HG03469 (cell line): ENCODE results near the gene PCYT1A.
"Not testable (repeated sequence)": the region's sequence is repeated elsewhere in the genome, so short reads cannot be mapped to it uniquely, and the experiment has no call there.

Experiments
- ATAC-seq: cut with Tn5 transposase; IDR thresholded peaks from one replicate; pipeline ENCODE4 v1.9.1; 2021; ENCODE audit warnings: mild to moderate bottlenecking, moderate library complexity, moderate number of reproducible peaks; ENCODE audit not compliant: unreplicated experiment

The PCYT1A gene

DNA sequence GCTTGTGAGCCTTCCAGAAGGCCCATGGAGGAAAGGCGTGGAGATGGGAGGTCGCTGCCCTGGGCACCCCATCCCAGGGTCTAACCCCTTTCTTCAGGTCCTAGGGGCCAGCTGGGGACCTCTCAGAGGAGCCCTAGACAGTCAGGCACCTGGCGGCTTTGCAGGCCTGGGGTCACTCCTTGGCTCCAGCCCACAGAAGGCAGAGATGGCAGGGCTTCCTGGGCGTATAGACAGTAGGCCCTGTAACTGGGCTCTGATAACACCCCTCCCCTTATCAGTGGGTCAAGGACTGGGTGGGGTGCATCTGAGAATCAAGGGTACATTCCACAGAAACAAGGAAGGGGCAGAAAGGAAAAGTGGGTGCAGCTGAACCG is 93.0 kb downstream of the PCYT1A start:
- ATAC-seq = no peak

DNA sequence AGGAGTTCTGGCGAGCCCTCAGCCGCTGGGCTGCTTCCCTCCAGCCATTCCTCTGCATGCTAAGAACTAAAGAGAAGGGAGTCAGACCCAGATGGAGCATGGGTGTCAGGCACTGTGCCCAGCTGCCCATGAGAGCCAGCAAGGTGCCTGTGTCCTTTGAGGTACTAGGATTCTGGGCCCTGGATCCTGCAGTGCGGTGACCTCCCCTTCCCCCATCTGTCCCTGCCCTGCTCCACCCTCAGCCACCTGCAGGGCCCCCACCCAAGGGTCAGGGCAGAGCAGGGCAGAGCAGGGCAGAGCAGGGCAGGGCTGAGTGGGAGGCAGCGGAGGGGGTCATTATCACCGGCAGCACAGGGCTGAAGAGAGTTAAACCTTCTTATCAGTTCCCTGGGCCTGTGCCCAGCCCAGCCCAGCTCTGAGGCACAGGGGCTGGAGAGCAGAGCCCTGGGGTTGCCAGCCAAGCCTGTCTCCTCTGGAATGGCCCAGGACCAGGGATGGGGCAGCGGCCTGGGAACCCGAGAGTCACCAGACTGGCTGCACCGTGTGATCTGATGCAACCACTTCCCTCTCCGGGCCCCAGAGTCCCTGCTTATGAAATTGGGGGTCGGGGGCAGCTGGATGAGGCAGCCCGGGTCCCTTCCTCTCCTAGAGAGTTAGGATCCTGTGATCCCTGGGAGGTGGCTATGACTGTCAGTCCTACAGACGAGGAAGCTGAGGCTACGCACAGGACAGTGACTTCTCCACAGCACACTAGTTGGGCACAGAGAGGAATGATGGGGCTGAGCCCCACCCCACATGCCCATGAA is 93.6 kb downstream of the PCYT1A start:
- no peak for ATAC-seq

DNA sequence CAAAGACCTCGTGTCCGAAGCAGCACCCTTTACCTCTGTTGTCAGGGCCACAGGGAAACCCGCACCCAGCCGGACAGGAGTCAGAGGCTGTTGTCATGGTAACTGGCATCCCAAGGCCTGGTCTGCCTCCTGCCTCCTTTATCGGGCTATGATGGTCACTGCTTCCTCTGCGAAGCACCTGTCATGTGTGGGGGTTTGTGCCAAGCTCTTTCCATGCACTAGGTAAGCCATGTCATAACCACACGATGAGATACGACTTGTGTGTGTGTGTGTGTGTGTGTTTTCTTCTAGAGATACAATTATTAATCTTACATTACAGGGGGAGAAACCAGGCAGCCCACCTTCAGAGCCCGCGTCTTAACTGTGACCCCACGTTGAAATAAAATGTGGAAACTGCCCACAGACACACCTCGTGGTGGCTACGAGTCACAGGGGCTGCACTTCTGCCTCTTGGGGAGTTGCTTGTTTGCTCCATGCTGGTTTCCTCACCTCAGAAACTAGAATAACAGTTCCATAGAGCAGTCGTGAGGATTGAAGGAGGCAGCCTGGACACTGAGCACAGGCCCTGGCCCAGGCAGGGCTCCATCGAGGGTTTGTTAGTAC is 94.3 kb downstream of the PCYT1A start:
- ATAC-seq = no peak

DNA sequence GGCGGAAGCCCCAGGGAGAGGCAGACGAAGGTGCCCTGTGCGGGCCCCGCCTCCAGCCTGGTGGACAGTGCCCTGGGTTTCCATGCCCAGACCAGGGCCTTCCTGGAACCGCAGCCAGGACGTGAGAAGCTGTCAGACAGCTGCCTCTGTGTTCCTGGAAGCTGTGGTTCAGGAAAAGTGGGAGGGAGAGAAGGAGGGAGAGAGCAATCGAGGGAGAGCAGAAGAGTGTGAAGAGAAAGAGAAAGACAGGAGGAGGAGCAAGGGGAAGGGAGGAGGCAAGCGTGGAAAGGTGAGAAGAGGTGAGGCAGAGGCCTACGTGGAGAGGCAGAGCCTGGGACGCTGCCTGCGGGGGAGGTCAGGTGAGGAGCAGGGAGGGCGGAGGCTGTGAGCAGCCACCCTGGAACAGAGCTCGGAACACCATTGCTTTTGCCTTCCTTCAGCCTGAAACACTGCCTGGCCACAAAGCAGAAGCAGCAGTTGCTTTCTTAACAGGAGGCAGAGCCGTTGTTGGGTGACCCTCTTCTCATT is 94.9 kb downstream of the PCYT1A start:
- ATAC-seq = no peak

DNA sequence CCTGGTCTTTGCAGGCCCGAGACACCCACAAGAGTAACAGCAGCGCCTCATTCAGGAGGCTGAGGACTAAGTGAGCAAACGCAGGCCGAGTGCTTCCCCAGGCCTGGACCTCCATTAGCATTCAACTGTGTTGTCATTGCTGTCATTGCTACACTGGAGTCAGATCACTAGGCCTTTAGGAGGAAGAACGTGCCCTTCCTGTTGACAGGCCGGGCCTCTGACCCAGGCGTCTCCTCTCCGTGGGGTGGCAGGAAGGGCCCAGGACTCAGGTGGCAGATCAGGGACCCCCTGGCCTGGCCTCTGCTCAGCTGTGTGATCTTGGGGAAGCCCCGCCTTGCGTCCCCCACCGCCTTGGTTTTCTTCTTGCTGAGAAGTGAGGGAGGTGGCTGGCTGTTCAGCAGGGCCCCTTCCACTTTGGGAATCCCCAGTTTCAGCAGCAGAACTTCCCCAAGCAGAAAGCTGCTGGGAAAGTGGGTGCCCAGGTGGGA is 95.4 kb downstream of the PCYT1A start:
- peak; percentile 30 for ATAC-seq

DNA sequence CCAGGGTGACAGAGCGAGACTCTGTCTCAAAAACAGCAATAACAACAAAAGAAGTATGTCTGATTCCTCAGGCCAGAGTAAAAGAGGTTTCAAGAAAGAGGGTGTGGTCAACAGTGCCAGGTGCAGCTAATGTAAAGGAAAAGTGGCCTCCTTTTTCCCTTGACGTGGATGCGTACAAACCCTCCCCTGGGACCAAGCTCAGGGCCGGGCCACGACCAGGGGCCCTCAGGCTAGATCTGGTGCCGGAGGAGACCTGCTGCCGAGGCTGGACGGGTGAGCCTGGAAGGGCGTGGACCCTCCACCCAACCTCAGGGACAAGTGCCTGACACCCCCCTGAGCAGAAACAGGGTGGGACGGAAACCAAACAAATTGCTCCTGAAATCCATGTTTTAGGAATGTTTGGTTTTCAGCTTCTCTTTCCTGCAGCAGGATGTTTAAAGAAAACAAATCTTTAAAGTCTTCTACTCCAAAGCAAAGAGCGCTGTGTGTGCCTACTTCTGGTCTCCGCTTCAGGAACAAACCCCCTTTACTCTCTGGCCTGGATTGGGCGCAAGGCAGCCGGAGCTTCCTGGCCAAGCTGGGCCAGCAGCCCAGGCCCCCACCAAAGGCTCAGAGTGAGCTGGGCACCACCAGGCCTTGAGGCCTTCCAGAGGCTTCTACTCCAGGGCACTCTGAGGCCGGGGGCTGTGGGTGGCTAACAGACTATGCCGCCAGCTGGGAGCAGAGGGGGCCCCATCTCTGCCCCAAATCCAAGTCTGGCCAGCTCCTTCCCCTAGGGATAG is 97.8 kb downstream of the PCYT1A start:
- ATAC-seq = no peak

DNA sequence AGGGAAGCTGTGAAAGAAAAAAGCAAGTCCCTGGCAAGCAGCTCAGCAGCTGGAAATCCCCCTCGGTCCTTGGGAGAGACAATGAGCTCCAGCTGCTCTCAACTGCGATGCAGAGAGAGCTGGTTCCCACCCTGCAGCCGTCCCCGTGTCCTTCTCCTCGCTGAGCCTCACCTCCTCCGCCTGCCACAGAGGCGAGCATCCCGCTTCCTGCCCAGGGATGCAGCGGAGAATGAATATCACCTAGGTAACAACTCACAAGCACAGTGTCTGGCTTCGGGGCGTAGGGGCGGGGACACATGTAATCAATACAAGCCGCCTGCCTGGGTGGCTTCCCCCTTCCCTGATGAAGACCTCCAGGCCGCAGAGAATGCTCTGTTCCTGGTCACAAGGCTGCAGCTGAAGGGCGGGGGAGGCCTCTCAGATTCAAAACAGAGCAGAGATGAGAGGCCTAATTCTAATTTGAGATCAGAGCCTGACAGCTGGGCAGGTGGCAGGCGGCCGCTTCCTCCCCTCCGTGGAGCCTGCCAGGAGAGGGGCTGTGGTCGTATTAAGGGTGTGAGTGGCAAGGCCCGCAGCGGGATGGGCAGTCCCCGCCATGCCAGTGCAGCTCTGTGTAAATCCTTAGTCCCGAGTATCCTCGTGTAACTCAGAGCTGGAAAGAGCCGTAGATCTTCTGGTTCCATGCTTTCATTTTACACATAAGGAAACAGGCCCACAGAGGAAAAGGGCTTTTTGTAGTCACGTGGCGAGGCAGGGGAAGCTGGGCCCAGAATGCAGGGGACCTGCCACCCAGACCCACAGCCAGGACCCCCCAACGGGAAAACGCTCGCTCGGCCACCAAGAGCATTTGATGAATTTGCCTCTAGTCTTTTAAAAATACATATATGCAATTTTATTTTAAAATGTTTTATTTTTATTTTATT is 100.6 kb downstream of the PCYT1A start:
- ATAC-seq = peak; percentile 27

DNA sequence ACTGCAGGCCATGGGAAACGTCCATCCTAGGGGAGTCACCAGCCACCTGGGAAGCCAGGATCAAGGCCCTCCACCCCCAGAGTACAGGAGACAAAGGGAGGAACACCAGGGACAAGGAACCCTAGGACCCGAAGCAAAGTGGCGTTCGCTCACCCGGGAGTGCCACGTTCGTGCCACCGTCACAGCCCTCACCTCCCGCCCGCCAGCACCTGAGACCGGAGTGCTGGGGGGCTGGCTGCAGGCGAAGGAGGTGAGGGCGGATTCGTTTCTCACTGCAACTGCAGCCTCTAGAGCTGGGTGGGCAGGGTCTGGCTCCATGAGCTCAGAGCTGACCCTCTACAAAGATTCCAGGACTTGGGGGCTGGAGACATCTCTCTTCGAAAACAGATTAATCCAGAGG is 102.6 kb downstream of the PCYT1A start:
- no peak for ATAC-seq

DNA sequence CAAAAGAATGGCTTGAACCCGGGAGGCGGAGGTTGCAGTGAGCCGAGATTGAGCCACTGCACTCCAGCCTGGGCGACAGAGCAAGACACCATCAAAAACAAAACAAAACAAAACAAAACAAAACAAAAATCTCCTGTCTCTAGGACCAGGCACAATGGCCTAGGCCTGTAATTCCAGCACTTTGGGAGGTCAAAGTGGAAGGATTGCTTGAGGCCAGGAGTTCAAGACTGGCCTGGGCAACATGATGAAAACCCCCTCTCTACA is 103.4 kb downstream of the PCYT1A start:
- ATAC-seq = not testable (repeated sequence)

DNA sequence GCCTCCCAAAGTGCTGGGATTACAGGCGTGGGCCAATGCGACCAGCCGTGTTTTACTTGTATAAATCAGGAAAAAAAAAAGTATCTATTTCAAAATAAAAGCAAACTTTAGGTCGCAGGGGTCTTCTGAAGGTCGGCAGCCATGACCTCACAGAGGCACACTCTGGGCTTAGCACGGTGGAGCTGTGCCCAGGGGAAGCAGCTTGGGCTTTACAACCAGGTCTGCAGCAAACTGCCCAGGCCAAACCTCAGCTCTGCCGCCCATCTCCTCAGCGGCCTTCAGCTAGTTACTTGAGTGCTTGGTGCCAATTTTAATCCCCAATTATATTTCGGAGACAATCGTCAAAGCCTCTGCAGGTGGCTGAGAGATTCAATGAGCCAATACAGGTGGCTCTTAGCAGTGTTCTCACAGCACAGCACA is 106.4 kb downstream of the PCYT1A start:
- no peak for ATAC-seq

DNA sequence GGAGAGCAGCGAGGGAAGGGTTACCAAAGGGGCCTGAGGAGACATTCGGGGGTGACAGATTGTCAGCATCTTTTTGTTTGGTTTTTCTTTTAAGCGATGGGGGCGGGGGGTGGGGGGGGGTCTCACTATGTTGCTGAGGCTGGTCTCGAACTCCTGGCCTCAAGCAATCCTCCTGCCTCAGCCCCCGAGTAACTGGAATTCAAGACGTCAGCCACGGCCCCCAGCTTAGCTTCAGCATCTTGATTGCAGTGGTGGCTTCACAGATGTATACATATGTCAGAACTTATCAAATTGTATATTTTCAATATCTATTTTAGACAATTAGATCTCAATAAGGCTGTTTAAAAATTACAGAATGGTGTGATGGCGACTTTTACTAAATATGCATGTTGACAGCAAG is 107.2 kb downstream of the PCYT1A start:
- ATAC-seq = no peak
